Measurements from ENCODE around the gene CIROP.

Gene CIROP

DNA sequence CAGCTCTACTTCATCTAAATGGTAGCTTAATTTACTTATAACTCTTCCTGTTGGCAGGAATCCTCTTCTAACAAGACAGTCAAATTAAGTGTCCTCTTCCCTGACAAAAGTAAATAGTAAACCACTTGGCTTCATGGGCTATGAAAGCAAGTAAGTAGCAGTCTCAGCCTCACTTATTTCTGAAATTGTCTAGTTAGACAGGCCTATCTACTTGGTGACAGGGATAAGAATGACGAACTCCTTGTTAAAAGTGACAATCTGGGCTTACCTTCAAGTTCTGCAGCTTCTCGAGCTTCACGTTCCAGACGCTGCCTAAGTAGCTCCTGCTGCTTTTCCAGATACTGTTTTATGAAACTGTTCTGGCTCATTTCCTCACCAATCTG, 14.5 kb downstream of the CIROP start:
- Histone ChIP-seq H3K9ac (ENCODE audit: low read length) (no peak overlapping the region), H3K9me3 (ENCODE audit: insufficient read depth, low read length) (no peaks in the 10 kb centered on the region), H3K4me2 (ENCODE audit: low read depth, low read length, poor library complexity, severe bottlenecking) (no peak overlapping the region), H4K20me1 (ENCODE audit: low read depth, low read length) (peaks cover 25% of the 10 kb centered on the region), H2AFZ (ENCODE audit: low read depth, low read length, severe bottlenecking) (no peak overlapping the region), H3K4me3 (ENCODE audit: insufficient read depth, low read length, poor library complexity, severe bottlenecking) (no peak overlapping the region), H3K79me2 (ENCODE audit: insufficient read depth, low read length) (peaks cover 45% of the 10 kb centered on the region), H3K27ac (ENCODE audit: low read depth, low read length) (no peak overlapping the region), H3F3A (ENCODE audit: insufficient read depth) (0 out of 2 replicates have a peak, but pooled peaks cover 3% of the 10 kb centered on the region), H3K9me2 (replicated peaks; ENCODE audit: insufficient read depth, low read length) (no peaks in the 10 kb centered on the region), H3K36me3 (ENCODE audit: low read length) (peaks cover 52% of the 10 kb centered on the region), H3K27me3 (ENCODE audit: low read length) (no peaks in the 10 kb centered on the region)
- no peak for TF ChIP-seq EZH2phosphoT487 (conservative IDR thresholded peaks at IDR 0.05; ENCODE audit: low read length)
- TF ChIP-seq, protein P1, sequence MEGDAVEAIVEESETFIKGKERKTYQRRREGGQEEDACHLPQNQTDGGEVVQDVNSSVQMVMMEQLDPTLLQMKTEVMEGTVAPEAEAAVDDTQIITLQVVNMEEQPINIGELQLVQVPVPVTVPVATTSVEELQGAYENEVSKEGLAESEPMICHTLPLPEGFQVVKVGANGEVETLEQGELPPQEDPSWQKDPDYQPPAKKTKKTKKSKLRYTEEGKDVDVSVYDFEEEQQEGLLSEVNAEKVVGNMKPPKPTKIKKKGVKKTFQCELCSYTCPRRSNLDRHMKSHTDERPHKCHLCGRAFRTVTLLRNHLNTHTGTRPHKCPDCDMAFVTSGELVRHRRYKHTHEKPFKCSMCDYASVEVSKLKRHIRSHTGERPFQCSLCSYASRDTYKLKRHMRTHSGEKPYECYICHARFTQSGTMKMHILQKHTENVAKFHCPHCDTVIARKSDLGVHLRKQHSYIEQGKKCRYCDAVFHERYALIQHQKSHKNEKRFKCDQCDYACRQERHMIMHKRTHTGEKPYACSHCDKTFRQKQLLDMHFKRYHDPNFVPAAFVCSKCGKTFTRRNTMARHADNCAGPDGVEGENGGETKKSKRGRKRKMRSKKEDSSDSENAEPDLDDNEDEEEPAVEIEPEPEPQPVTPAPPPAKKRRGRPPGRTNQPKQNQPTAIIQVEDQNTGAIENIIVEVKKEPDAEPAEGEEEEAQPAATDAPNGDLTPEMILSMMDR (IDR thresholded peaks at IDR 0.05; ENCODE audit: insufficient read depth, low read length, poor library complexity, severe bottlenecking) = no peak

DNA sequence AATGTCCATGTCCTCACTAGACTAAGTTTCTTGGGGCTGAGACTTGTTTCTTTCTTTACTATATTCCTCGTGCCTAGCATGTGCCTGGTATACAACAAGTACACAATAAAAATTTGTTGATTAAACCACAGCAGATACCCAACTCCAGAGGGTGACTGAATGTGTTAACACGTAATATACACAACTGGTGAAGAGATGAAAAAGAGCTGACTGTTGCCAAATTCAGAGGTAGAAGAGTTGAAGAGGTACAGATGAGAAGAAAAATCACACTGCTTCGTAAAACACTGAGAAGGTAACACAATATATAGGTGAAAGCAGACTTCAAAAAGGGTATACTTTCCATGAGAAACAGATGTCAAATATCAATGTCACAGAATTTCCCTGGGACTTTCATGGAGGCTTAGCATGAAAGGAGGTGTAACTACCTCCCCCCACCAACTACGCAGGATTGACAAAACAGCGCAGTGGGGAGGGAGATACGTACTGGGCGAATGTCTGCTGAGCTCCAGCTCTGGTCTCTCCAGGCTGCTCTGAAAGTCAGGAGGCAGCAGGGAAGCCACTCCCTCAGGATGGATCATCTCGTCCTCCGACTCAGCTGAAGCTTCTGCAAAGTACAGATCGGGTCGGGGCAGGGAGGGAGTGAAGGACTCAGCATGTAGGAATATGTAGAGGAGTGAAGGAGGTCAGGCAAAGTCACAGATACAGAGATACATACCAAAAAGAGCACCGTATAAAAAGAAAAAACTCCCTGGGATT, 15.1 kb downstream of the CIROP start:
- Histone ChIP-seq H3K9ac (ENCODE audit: low read length) (no peak overlapping the region), H3K27me3 (ENCODE audit: low read length) (no peaks in the 10 kb centered on the region), H3K9me3 (ENCODE audit: insufficient read depth, low read length) (no peaks in the 10 kb centered on the region), H3K9me2 (replicated peaks; ENCODE audit: insufficient read depth, low read length) (no peaks in the 10 kb centered on the region), H4K20me1 (ENCODE audit: low read depth, low read length) (peaks cover 25% of the 10 kb centered on the region), H3F3A (ENCODE audit: insufficient read depth) (0 out of 2 replicates have a peak, but pooled peaks cover 3% of the 10 kb centered on the region), H3K27ac (ENCODE audit: low read depth, low read length) (no peak overlapping the region), H3K79me2 (ENCODE audit: insufficient read depth, low read length) (peaks cover 45% of the 10 kb centered on the region), H3K4me2 (ENCODE audit: low read depth, low read length, poor library complexity, severe bottlenecking) (no peak overlapping the region), H3K4me3 (ENCODE audit: insufficient read depth, low read length, poor library complexity, severe bottlenecking) (no peak overlapping the region), H3K36me3 (ENCODE audit: low read length) (peaks cover 53% of the 10 kb centered on the region), H2AFZ (ENCODE audit: low read depth, low read length, severe bottlenecking) (no peak overlapping the region)
- no peak for TF ChIP-seq EZH2phosphoT487 (conservative IDR thresholded peaks at IDR 0.05; ENCODE audit: low read length)
- TF ChIP-seq, protein P1 (IDR thresholded peaks at IDR 0.05; ENCODE audit: insufficient read depth, low read length, poor library complexity, severe bottlenecking) = no peak

DNA sequence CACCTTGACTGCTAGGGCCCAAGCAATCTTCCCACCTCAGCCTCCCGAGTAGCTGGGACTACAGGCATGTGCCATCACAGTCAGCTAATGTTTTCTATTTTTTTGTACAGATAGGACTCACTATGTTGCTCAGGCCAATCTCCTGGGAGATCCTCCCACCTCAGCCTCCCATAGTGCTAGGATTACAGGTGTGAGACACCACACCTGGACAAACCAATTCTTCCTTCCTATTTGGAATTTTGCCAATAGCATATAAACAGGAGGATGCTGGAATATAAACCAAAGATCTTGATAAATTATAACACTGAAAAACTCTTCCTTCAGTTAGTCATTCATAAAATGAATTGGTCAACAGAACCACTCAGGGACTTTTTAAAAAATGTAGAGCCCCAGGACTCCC, 18.2 kb downstream of the CIROP start:
- Histone ChIP-seq H3K36me3 (ENCODE audit: low read length) (peaks cover 46% of the 10 kb centered on the region), H3F3A (ENCODE audit: insufficient read depth) (0 out of 2 replicates have a peak, but pooled peaks cover 3% of the 10 kb centered on the region), H4K20me1 (ENCODE audit: low read depth, low read length) (peaks cover 4% of the 10 kb centered on the region; the same call in 1 of the 2 replicates), H2AFZ (ENCODE audit: low read depth, low read length, severe bottlenecking) (no peak overlapping the region), H3K4me2 (ENCODE audit: low read depth, low read length, poor library complexity, severe bottlenecking) (no peak overlapping the region), H3K27ac (ENCODE audit: low read depth, low read length) (no peak overlapping the region), H3K4me3 (ENCODE audit: insufficient read depth, low read length, poor library complexity, severe bottlenecking) (no peak overlapping the region), H3K79me2 (ENCODE audit: insufficient read depth, low read length) (peaks cover 15% of the 10 kb centered on the region; the same call in 1 of the 2 replicates), H3K9me3 (ENCODE audit: insufficient read depth, low read length) (no peaks in the 10 kb centered on the region), H3K27me3 (ENCODE audit: low read length) (no peaks in the 10 kb centered on the region), H3K9ac (ENCODE audit: low read length) (no peak overlapping the region), H3K9me2 (replicated peaks; ENCODE audit: insufficient read depth, low read length) (no peaks in the 10 kb centered on the region)
- TF ChIP-seq, protein P1 (IDR thresholded peaks at IDR 0.05; ENCODE audit: insufficient read depth, low read length, poor library complexity, severe bottlenecking) = no peak
- TF ChIP-seq EZH2phosphoT487 (conservative IDR thresholded peaks at IDR 0.05; ENCODE audit: low read length) = no peak

Data from SU-DHL-6 (cell line).